Fibroblast of peridontal ligament (primary cell): ENCODE measurements around the gene RAPGEF3.

ENCODE experiments used
- DNase-seq: peaks from one replicate; pipeline ENCODE4 v3.0.0-alpha.2; 2010; ENCODE audit errors: extremely low read depth

RAPGEF3 gene

GRCh38 chr12:47687636-47688035 is 71.0 kb downstream of the RAPGEF3 start:
- DNase-seq, result no peak

DNA sequence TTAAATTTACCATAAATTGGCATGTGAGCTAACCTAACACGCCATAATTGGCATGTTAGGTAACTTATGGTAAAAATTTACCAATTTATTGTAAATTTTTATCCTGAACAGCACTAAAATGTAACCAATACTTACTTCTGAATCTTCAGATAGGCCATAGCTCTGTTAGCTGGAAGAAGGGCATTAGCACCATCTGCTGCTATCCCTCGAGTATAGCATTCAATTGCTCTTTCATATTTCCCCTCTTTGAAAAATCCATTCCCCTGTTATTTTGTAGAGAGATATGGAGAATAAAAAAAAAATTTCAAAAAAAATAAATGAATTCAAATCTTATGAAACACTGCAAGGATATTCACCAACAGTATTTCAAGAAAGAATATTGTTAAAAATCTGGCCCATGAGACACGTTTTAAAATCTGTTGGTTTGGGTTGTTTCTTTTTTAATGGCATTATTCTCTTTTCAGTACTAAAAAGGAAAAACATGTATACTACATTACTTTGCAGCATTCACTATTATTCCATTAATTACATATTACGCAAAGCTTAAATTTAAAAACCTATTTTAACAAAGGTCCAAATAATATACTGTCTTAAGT is 71.9 kb downstream of the RAPGEF3 start:
- DNase-seq, result peak; percentile 74
